SU-DHL-6 (cell line): ENCODE measurements around the gene EDA2R.

ENCODE experiments used
- CTCF ChIP-seq: fragments of 200-600 bp; sonication (generic); IDR thresholded peaks from one replicate; pipeline ENCODE4 v1.5.1; 2017; ENCODE audit warnings: antibody characterized with exemption, mild to moderate bottlenecking, low read length, moderate library complexity; ENCODE audit not compliant: insufficient read depth, poor library complexity, severe bottlenecking
- EZH2phosphoT487 ChIP-seq: fragments of 200-600 bp; sonication (generic), shearing (Covaris generic); conservative IDR thresholded peaks from 2 replicates; pipeline ENCODE4 v1.6.1; 2018; ENCODE audit warnings: mild to moderate bottlenecking, antibody characterized with exemption, low read length, moderate library complexity, mixed read lengths

GRCh38 chrX:66672106-66672505 is 33.2 kb upstream of the EDA2R start:
- no peak for TF ChIP-seq CTCF
- TF ChIP-seq EZH2phosphoT487 = no peak
